Osteocyte (in vitro differentiated cells): ENCODE data around the gene KCNQ5. TPM values are rescaled to one million over a fixed set of nuclear protein-coding genes. Genes with fewer than 3 reads are reported as not detected.
A peak's percentile ranks its signal among the peaks of the same experiment; 100 is the strongest.

Experiments
- DNase-seq: peaks from one replicate; pipeline ENCODE4 v3.0.0; 2021; ENCODE audit warnings: mixed read lengths; ENCODE audit not compliant: unreplicated experiment; ENCODE audit errors: extremely low spot score
- H3K27ac Mint-ChIP-seq: one replicate; pipeline ENCODE4 v1.8.0; 2021; ENCODE audit warnings: mild to moderate bottlenecking, mixed read lengths; ENCODE audit not compliant: unreplicated experiment
- H3K27me3 Mint-ChIP-seq: one replicate; pipeline ENCODE4 v1.8.0; 2021; ENCODE audit warnings: mixed read lengths; ENCODE audit not compliant: unreplicated experiment
- H3K36me3 Mint-ChIP-seq: one replicate; pipeline ENCODE4 v1.8.0; 2021; ENCODE audit warnings: mixed read lengths; ENCODE audit not compliant: unreplicated experiment
- H3K4me1 Mint-ChIP-seq: one replicate; pipeline ENCODE4 v1.8.0; 2021; ENCODE audit warnings: mixed read lengths; ENCODE audit not compliant: unreplicated experiment
- H3K4me3 Mint-ChIP-seq: one replicate; pipeline ENCODE4 v1.8.0; 2021; ENCODE audit warnings: mild to moderate bottlenecking, moderate library complexity, mixed read lengths; ENCODE audit not compliant: unreplicated experiment
- H3K9me3 Mint-ChIP-seq: one replicate; pipeline ENCODE4 v1.8.0; 2021; ENCODE audit warnings: mixed read lengths; ENCODE audit not compliant: unreplicated experiment
- total RNA-seq: library from RNA; stranded (reverse); gene quantifications from 2 replicates; pipeline ENCODE4 v1.2.1, GENCODE V29; 2021
- TF ChIP-seq, protein P1 (sequence below): fragments of 200-600 bp; sonication (generic); IDR thresholded peaks from 2 replicates; pipeline ENCODE4 v1.5.0; 2021; ENCODE audit warnings: antibody characterized with exemption, mild to moderate bottlenecking, moderate library complexity

The KCNQ5 gene
- total RNA-seq, 1 donor from 2014 or later: 7.2 TPM

DNA sequence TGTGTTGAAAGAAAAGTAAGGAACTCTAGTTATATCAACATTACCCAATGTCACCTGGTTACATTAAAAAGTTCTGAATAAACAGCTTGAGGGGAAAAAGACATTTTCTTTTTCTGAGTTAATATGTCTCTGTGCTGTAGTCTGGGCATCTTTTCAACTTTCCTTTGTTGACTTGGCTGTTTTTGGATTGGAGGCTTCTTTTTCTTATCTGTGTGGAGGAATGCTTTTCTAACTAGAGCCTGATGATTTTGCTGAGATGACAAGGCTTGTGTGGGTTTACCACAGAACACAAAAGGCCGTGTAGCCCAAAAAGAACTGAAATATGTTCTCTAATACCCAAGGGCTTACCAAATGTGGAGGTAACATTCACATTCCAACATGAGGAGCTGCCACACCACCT, 161.8 kb downstream of the KCNQ5 start:
- Mint-ChIP-seq H3K27me3 (no peaks in the 10 kb centered on the region), H3K4me3 (no peak overlapping the region), H3K9me3 (no peaks in the 10 kb centered on the region), H3K36me3 (no peaks in the 10 kb centered on the region), H3K4me1 (peaks cover 24% of the 10 kb centered on the region), H3K27ac (peak overlapping the region; percentile 72)
- TF ChIP-seq, protein P1, sequence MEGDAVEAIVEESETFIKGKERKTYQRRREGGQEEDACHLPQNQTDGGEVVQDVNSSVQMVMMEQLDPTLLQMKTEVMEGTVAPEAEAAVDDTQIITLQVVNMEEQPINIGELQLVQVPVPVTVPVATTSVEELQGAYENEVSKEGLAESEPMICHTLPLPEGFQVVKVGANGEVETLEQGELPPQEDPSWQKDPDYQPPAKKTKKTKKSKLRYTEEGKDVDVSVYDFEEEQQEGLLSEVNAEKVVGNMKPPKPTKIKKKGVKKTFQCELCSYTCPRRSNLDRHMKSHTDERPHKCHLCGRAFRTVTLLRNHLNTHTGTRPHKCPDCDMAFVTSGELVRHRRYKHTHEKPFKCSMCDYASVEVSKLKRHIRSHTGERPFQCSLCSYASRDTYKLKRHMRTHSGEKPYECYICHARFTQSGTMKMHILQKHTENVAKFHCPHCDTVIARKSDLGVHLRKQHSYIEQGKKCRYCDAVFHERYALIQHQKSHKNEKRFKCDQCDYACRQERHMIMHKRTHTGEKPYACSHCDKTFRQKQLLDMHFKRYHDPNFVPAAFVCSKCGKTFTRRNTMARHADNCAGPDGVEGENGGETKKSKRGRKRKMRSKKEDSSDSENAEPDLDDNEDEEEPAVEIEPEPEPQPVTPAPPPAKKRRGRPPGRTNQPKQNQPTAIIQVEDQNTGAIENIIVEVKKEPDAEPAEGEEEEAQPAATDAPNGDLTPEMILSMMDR: no peak
- DNase-seq: no peak

DNA sequence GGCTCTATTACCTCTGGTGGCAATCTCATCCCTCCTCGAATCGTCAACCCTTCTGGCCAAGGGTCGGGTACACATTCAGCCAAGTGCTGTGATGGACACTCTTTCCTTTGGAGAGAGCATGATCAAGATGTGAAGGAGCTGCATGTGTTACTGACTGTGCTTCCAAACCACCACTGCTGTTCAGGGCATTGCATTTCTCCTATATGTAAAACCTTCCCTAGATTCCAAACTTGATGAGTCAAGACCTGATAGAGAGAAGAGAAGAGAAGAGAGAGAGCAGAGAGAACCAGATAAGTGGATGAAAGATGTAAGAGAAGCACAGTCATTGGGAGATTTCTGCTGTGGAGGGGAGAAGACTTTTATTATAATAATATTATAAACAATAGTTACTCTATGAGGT, 162.2 kb downstream of the KCNQ5 start:
- no peak for DNase-seq
- H3K4me3 Mint-ChIP-seq: no peak overlapping the region
- TF ChIP-seq, protein P1: no peak
- peak overlapping the region; percentile 72 for H3K27ac Mint-ChIP-seq
- no peaks in the 10 kb centered on the region for H3K36me3 Mint-ChIP-seq
- H3K4me1 Mint-ChIP-seq: peaks cover 24% of the 10 kb centered on the region
- no peaks in the 10 kb centered on the region for H3K27me3 Mint-ChIP-seq
- H3K9me3 Mint-ChIP-seq: no peaks in the 10 kb centered on the region

DNA sequence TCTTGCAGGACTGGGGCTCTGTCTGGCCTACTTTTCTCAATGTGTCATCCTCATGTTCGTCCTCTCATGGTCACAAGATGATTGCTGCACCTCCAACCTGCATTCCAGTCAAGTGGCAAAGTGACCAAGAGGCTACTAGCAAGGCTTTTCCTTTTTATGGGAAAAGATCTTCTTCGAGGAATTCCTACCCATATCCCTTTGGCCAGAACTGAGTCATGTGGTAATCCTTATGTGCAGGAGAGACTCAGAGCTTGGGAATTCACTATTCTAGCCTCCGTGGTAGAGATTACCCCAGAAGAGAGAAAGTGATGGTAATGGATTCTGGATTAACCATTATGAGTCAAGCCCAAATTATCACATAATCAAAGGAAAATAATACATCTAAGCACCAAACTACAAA, 162.7 kb downstream of the KCNQ5 start:
- Mint-ChIP-seq H3K27me3 (no peaks in the 10 kb centered on the region), H3K36me3 (no peaks in the 10 kb centered on the region), H3K4me1 (peaks cover 24% of the 10 kb centered on the region), H3K9me3 (no peaks in the 10 kb centered on the region), H3K27ac (no peak overlapping the region), H3K4me3 (no peak overlapping the region)
- TF ChIP-seq, protein P1: no peak
- DNase-seq: no peak

DNA sequence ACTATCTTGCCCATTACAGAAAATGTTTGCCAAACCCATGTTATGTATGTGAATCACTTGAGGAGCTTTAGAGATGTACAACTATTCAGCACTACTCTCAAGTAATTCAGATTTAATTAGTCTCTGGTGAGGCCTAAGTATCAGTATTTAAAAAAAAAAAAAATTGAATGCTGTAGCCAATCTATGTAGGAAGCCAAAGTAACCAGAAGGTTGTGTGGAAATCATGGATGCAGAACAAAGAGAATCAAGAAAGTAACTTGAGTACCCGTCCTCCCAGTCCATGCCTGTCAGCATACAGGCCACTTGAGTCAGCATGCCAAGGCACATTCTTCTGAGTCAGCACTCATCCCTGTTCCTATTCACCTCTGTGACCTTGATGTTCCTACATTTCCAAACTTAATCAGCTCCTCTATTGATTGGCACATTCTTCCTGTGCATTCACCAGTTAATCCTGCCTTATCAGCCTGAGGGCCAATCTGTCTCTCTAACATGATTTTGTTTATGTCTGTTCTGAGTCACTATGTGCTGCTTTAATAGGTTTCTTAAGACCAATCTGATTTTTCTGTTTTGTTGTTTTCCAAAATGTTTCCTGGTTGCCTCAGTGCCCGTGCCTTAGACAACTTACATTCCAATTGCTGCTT, 165.6 kb downstream of the KCNQ5 start:
- Mint-ChIP-seq H3K36me3 (no peaks in the 10 kb centered on the region), H3K4me1 (peaks cover 30% of the 10 kb centered on the region), H3K27ac (peak overlapping the region; percentile 83), H3K4me3 (no peak overlapping the region), H3K9me3 (peaks cover 5% of the 10 kb centered on the region), H3K27me3 (no peaks in the 10 kb centered on the region)
- TF ChIP-seq, protein P1: no peak
- DNase-seq: no peak

DNA sequence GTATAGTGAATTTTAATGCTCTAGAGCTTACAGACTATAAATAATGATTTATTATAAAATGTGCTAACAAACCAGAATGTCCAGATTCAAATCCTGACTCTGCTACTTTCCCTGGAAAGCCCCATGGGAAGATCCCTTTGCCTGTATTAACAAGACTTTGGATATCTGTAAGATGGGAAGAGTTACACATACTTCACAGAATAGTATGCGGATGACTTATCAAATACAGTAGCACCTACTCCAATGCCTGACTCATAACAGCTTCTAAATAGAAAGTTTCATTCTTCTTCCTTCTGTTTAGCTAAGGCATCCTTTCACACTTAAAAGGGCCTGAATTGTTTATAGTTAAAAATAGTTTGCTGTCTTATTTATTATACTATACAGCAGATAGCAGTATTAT, 166.3 kb downstream of the KCNQ5 start:
- Mint-ChIP-seq H3K4me1 (peaks cover 28% of the 10 kb centered on the region), H3K4me3 (no peak overlapping the region), H3K9me3 (peaks cover 5% of the 10 kb centered on the region), H3K27me3 (no peaks in the 10 kb centered on the region), H3K27ac (peak overlapping the region; percentile 83), H3K36me3 (no peaks in the 10 kb centered on the region)
- TF ChIP-seq, protein P1: no peak
- DNase-seq: no peak
